Osteocyte (in vitro differentiated cells): ENCODE results near the gene CNTN5. TPM values are rescaled to one million over a fixed set of nuclear protein-coding genes. Genes with fewer than 3 reads are reported as not detected.

Experiments
- DNase-seq: peaks from one replicate; pipeline ENCODE4 v3.0.0; 2021; ENCODE audit warnings: mixed read lengths; ENCODE audit not compliant: unreplicated experiment; ENCODE audit errors: extremely low spot score
- H3K27ac Mint-ChIP-seq: one replicate; pipeline ENCODE4 v1.8.0; 2021; ENCODE audit warnings: mild to moderate bottlenecking, mixed read lengths; ENCODE audit not compliant: unreplicated experiment
- H3K27me3 Mint-ChIP-seq: one replicate; pipeline ENCODE4 v1.8.0; 2021; ENCODE audit warnings: mixed read lengths; ENCODE audit not compliant: unreplicated experiment
- H3K36me3 Mint-ChIP-seq: one replicate; pipeline ENCODE4 v1.8.0; 2021; ENCODE audit warnings: mixed read lengths; ENCODE audit not compliant: unreplicated experiment
- H3K4me1 Mint-ChIP-seq: one replicate; pipeline ENCODE4 v1.8.0; 2021; ENCODE audit warnings: mixed read lengths; ENCODE audit not compliant: unreplicated experiment
- H3K4me3 Mint-ChIP-seq: one replicate; pipeline ENCODE4 v1.8.0; 2021; ENCODE audit warnings: mild to moderate bottlenecking, moderate library complexity, mixed read lengths; ENCODE audit not compliant: unreplicated experiment
- H3K9me3 Mint-ChIP-seq: one replicate; pipeline ENCODE4 v1.8.0; 2021; ENCODE audit warnings: mixed read lengths; ENCODE audit not compliant: unreplicated experiment
- CTCF ChIP-seq: fragments of 200-600 bp; sonication (generic); IDR thresholded peaks from 2 replicates; pipeline ENCODE4 v1.5.0; 2021; ENCODE audit warnings: antibody characterized with exemption, mild to moderate bottlenecking, moderate library complexity
- total RNA-seq: library from RNA; stranded (reverse); gene quantifications from 2 replicates; pipeline ENCODE4 v1.2.1, GENCODE V29; 2021

Gene CNTN5
- total RNA-seq, 1 donor from 2014 or later = 0.30 TPM

GRCh38 chr11:99424313-99425084 lies 403.8 kb downstream of the CNTN5 start:
- H3K4me1 Mint-ChIP-seq = no peaks in the 10 kb centered on the region

GRCh38 chr11:99425596-99425995 lies 404.8 kb downstream of the CNTN5 start:
- no peak for DNase-seq
- H3K4me3 Mint-ChIP-seq = no peak overlapping the region
- H3K36me3 Mint-ChIP-seq = no peaks in the 10 kb centered on the region
- H3K27me3 Mint-ChIP-seq = peaks cover 18% of the 10 kb centered on the region
- TF ChIP-seq CTCF = no peak
- no peak overlapping the region for H3K27ac Mint-ChIP-seq
- no peaks in the 10 kb centered on the region for H3K9me3 Mint-ChIP-seq
- H3K4me1 Mint-ChIP-seq = no peaks in the 10 kb centered on the region

More at GRCh38 chr11:99424313-99425084, 403.8 kb downstream of the CNTN5 start:
- Mint-ChIP-seq H3K27ac (no peak overlapping the region), H3K4me3 (no peak overlapping the region), H3K9me3 (no peaks in the 10 kb centered on the region), H3K27me3 (peaks cover 25% of the 10 kb centered on the region), H3K36me3 (no peaks in the 10 kb centered on the region)
- DNase-seq = no peak
- TF ChIP-seq CTCF = no peak

- Mint-ChIP-seq H3K9me3 (no peaks in the 10 kb centered on the region), H3K36me3 (no peaks in the 10 kb centered on the region), H3K4me3 (no peak overlapping the region), H3K4me1 (no peaks in the 10 kb centered on the region), H3K27me3 (peaks cover 26% of the 10 kb centered on the region), H3K27ac (no peak overlapping the region)
- no peak for TF ChIP-seq CTCF
- DNase-seq = no peak
Observed at GRCh38 chr11:99432677-99433076, 411.9 kb downstream of the CNTN5 start.

- H3K4me1 Mint-ChIP-seq = no peaks in the 10 kb centered on the region
- H3K27me3 Mint-ChIP-seq = peaks cover 25% of the 10 kb centered on the region
- H3K4me3 Mint-ChIP-seq = no peak overlapping the region
- H3K36me3 Mint-ChIP-seq = no peaks in the 10 kb centered on the region
- H3K27ac Mint-ChIP-seq = no peak overlapping the region
- no peak for TF ChIP-seq CTCF
- no peaks in the 10 kb centered on the region for H3K9me3 Mint-ChIP-seq
- DNase-seq = no peak
Observed at GRCh38 chr11:99443276-99443675, 422.5 kb downstream of the CNTN5 start.

- Mint-ChIP-seq H3K36me3 (no peaks in the 10 kb centered on the region), H3K27me3 (peaks cover 24% of the 10 kb centered on the region), H3K27ac (no peak overlapping the region), H3K4me1 (no peaks in the 10 kb centered on the region), H3K9me3 (no peaks in the 10 kb centered on the region), H3K4me3 (no peak overlapping the region)
- no peak for DNase-seq
- TF ChIP-seq CTCF = no peak
Observed at GRCh38 chr11:99446400-99446799, 425.7 kb downstream of the CNTN5 start.
